Activated CD4-positive, CD25-positive, alpha-beta regulatory T cell treated with anti-CD3 and anti-CD28 coated beads, Interleukin-2, amount 50 U/mL, for 72 hours (primary cell): ENCODE results near the gene PRKN.
"Not testable (repeated sequence)": the region's sequence is repeated elsewhere in the genome, so short reads cannot be mapped to it uniquely, and the experiment has no call there.

Experiments used
- DNase-seq: peaks from one replicate; pipeline ENCODE4 v3.0.0; 2021

Gene PRKN

GRCh38 chr6:161548713-161549296, 1178.8 kb downstream of the PRKN start:
- no peak for DNase-seq

- DNase-seq, result no peak
Observed at GRCh38 chr6:161547617-161548016, 1179.9 kb downstream of the PRKN start.

GRCh38 chr6:161546632-161547031, 1180.9 kb downstream of the PRKN start:
- DNase-seq, result no peak

- DNase-seq, result no peak
Observed at GRCh38 chr6:161545741-161546140, 1181.8 kb downstream of the PRKN start.

GRCh38 chr6:161544801-161545480, 1182.6 kb downstream of the PRKN start:
- DNase-seq, result no peak

- no peak for DNase-seq
Observed at GRCh38 chr6:161543684-161544309, 1183.8 kb downstream of the PRKN start.

GRCh38 chr6:161542346-161542980, 1185.1 kb downstream of the PRKN start:
- no peak for DNase-seq

- DNase-seq, result no peak
Observed at GRCh38 chr6:161540532-161540931, 1187.0 kb downstream of the PRKN start.

GRCh38 chr6:161536224-161536630, 1191.3 kb downstream of the PRKN start:
- no peak for DNase-seq

GRCh38 chr6:161534264-161534873, 1193.2 kb downstream of the PRKN start:
- DNase-seq, result no peak

GRCh38 chr6:161533266-161533665, 1194.3 kb downstream of the PRKN start:
- no peak for DNase-seq

- no peak for DNase-seq
Observed at GRCh38 chr6:161532536-161532935, 1195.0 kb downstream of the PRKN start.

- no peak for DNase-seq
Observed at GRCh38 chr6:161526794-161527193, 1200.8 kb downstream of the PRKN start.

- no peak for DNase-seq
Observed at GRCh38 chr6:161523362-161523761, 1204.2 kb downstream of the PRKN start.

- no peak for DNase-seq
Observed at GRCh38 chr6:161522276-161522675, 1205.3 kb downstream of the PRKN start.

GRCh38 chr6:161511447-161512095, 1216.0 kb downstream of the PRKN start:
- no peak for DNase-seq

GRCh38 chr6:161508341-161508740, 1219.2 kb downstream of the PRKN start:
- no peak for DNase-seq

GRCh38 chr6:161507375-161507774, 1220.2 kb downstream of the PRKN start:
- no peak for DNase-seq

- no peak for DNase-seq
Observed at GRCh38 chr6:161503570-161503969, 1224.0 kb downstream of the PRKN start.

GRCh38 chr6:161498881-161499280, 1228.7 kb downstream of the PRKN start:
- DNase-seq, result no peak

- no peak for DNase-seq
Observed at GRCh38 chr6:161498359-161498758, 1229.2 kb downstream of the PRKN start.

- no peak for DNase-seq
Observed at GRCh38 chr6:161496941-161497340, 1230.6 kb downstream of the PRKN start.

- not testable (repeated sequence) for DNase-seq
Observed at GRCh38 chr6:161496271-161496670, 1231.3 kb downstream of the PRKN start.
